Ovary (tissue), 3 donors: Measurements from ENCODE around the gene PRR19.
"Not testable (repeated sequence)": the region's sequence is repeated elsewhere in the genome, so short reads cannot be mapped to it uniquely, and the experiment has no call there.

ENCODE experiments used
- CTCF ChIP-seq, 3 donors: fragments of 450-650 bp in 2 of 3; fragments of 200-600 bp in 1 of 3; IDR thresholded peaks; one replicate each; pipeline versions ENCODE4 v1.5.1 to v1.8.0; 2016 to 2022; ENCODE audit warnings: antibody characterized with exemption in 3 of 3, mild to moderate bottlenecking in 1 of 3
- EP300 ChIP-seq: sonication (generic); formaldehyde crosslinking; IDR thresholded peaks from one replicate; pipeline ENCODE4 v1.6.1; 2017; ENCODE audit warnings: antibody characterized with exemption
- POLR2A ChIP-seq: fragments of 450-650 bp; IDR thresholded peaks from one replicate; pipeline ENCODE4 v1.6.1; 2017; ENCODE audit warnings: antibody characterized with exemption, mild to moderate bottlenecking, moderate library complexity
- donor health status: DM: no; HTN: no; CAD: no.

- not testable (repeated sequence) for TF ChIP-seq POLR2A; CTCF (IDR thresholded peaks at IDR 0.05); EP300
Measured at GRCh38 chr19:42266105-42266504, 35.8 kb upstream of the PRR19 start.
